Measurements from ENCODE around the gene TBC1D22A. TPM values are rescaled to one million over a fixed set of nuclear protein-coding genes. Genes with fewer than 3 reads are reported as not detected.

TBC1D22A gene
- total and polyA plus RNA-seq, 4 donors: 4.1 to 12.4 (median 8.4) TPM

DNA sequence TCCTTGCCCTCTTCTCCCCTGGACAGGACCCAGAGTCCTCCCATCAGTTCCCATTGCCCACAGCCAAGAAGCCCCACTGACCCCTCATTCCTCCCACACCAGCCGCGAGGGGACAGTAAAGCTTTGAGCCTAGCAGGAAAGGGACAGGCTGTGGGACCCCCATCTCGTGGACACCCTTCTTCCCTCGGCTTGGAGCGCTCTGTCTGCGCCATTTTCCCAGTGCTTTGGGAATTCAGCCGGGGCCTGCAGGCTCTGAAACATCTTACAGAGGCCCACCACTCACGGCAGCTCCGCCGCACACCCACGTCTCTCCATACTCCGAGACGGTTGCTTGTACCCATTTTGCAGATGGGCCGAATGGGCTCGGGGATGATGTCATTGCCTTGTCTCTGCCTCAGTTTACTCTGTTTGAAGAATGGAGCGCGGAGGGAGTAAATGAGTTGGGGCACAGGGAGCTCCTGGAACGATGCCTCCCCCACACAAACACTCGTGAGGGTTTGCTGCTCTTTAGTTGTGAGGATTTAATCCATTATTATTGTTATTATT is 447.7 kb downstream of the TBC1D22A start:
- Histone ChIP-seq H3K9me3 (ENCODE audit: control insufficient read depth in 4 of 4, low read length in 3 of 4) (no peaks in the 10 kb centered on the region), H3K4me3 (ENCODE audit: low read depth in 1 of 3, low read length in 3 of 3) (no peak overlapping the region), H3K4me1 (ENCODE audit: control insufficient read depth in 4 of 4, insufficient read depth in 4 of 4, low read length in 3 of 4) (no peaks in the 10 kb centered on the region), H3K36me3 (ENCODE audit: control insufficient read depth in 4 of 4, insufficient read depth in 3 of 4, low read depth in 1 of 4, low read length in 3 of 4) (no peaks in the 10 kb centered on the region), H3K27ac (ENCODE audit: low read depth in 1 of 2, low read length in 2 of 2) (no peak overlapping the region), H3K27me3 (ENCODE audit: control insufficient read depth in 4 of 4, insufficient read depth in 4 of 4, low read length in 3 of 4) (no peaks in the 10 kb centered on the region), H3K9ac (ENCODE audit: low read depth in 1 of 2, low read length in 2 of 2) (no peak overlapping the region)
- TF ChIP-seq FOXA1 (IDR thresholded peaks at IDR 0.05): no peak
- TF ChIP-seq, protein P1, sequence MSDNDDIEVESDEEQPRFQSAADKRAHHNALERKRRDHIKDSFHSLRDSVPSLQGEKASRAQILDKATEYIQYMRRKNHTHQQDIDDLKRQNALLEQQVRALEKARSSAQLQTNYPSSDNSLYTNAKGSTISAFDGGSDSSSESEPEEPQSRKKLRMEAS (IDR thresholded peaks at IDR 0.05): no peak
- TF ChIP-seq YY1 (IDR thresholded peaks at IDR 0.05): no peak
- no peak for TF ChIP-seq GABPA (IDR thresholded peaks at IDR 0.05 in 1 of 2, conservative IDR thresholded peaks at IDR 0.05 in 1 of 2)
- no peak for TF ChIP-seq FOXA2 (IDR thresholded peaks at IDR 0.05)
- peak; percentile 12 for DNase-seq (ENCODE audit: low spot score)
- 95% methylated on average over 19 of the region's 19 CpGs for WGBS

DNA sequence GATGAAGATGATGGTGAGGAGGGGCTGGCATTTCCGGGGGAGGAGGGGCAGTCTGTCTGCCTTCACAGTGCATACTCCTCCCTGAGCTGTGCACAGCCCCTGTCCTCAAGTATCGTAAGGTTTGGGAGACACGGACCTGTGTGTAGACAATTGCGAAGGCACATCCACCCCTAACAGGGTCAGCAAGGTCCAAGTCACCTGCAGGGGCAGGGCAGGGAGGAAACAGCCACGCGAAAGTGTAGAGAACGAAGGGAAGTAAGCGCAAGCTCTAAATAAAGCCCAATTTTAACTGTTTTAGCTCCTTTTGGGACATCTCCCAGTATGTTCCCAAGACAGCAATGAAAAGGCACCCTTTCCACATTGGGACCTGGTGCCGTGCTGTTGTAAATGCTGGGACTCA is 448.2 kb downstream of the TBC1D22A start:
- no peak for DNase-seq (ENCODE audit: low spot score)
- H3K9ac ChIP-seq (ENCODE audit: low read depth in 1 of 2, low read length in 2 of 2): no peak overlapping the region
- WGBS: 90% methylated on average over 9 of the region's 9 CpGs
- H3K9me3 ChIP-seq (ENCODE audit: control insufficient read depth in 4 of 4, low read length in 3 of 4): no peaks in the 10 kb centered on the region
- H3K36me3 ChIP-seq (ENCODE audit: control insufficient read depth in 4 of 4, insufficient read depth in 3 of 4, low read depth in 1 of 4, low read length in 3 of 4): no peaks in the 10 kb centered on the region
- no peak overlapping the region for H3K27ac ChIP-seq (ENCODE audit: low read depth in 1 of 2, low read length in 2 of 2)
- no peak for TF ChIP-seq YY1 (IDR thresholded peaks at IDR 0.05)
- TF ChIP-seq HNF4G (IDR thresholded peaks at IDR 0.05): no peak
- TF ChIP-seq SP1 (IDR thresholded peaks at IDR 0.05): no peak
- no peak for TF ChIP-seq EGR1 (IDR thresholded peaks at IDR 0.05; ENCODE audit: low read depth in 2 of 2)
- TF ChIP-seq RXRA (IDR thresholded peaks at IDR 0.05): no peak
- no peak for TF ChIP-seq RAD21 (IDR thresholded peaks at IDR 0.05)
- no peak for TF ChIP-seq HNF4A (conservative IDR thresholded peaks at IDR 0.05)
- no peak for TF ChIP-seq GABPA (IDR thresholded peaks at IDR 0.05 in 1 of 2, conservative IDR thresholded peaks at IDR 0.05 in 1 of 2)
- TF ChIP-seq TAF1 (conservative IDR thresholded peaks at IDR 0.05): no peak
- no peak for TF ChIP-seq JUND (IDR thresholded peaks at IDR 0.05)
- TF ChIP-seq, protein P1 (IDR thresholded peaks at IDR 0.05): no peak
- TF ChIP-seq, protein P2, sequence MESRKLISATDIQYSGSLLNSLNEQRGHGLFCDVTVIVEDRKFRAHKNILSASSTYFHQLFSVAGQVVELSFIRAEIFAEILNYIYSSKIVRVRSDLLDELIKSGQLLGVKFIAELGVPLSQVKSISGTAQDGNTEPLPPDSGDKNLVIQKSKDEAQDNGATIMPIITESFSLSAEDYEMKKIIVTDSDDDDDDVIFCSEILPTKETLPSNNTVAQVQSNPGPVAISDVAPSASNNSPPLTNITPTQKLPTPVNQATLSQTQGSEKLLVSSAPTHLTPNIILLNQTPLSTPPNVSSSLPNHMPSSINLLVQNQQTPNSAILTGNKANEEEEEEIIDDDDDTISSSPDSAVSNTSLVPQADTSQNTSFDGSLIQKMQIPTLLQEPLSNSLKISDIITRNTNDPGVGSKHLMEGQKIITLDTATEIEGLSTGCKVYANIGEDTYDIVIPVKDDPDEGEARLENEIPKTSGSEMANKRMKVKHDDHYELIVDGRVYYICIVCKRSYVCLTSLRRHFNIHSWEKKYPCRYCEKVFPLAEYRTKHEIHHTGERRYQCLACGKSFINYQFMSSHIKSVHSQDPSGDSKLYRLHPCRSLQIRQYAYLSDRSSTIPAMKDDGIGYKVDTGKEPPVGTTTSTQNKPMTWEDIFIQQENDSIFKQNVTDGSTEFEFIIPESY (IDR thresholded peaks at IDR 0.05): no peak
- no peak for TF ChIP-seq FOXA1 (IDR thresholded peaks at IDR 0.05)
- TF ChIP-seq, protein P3, sequence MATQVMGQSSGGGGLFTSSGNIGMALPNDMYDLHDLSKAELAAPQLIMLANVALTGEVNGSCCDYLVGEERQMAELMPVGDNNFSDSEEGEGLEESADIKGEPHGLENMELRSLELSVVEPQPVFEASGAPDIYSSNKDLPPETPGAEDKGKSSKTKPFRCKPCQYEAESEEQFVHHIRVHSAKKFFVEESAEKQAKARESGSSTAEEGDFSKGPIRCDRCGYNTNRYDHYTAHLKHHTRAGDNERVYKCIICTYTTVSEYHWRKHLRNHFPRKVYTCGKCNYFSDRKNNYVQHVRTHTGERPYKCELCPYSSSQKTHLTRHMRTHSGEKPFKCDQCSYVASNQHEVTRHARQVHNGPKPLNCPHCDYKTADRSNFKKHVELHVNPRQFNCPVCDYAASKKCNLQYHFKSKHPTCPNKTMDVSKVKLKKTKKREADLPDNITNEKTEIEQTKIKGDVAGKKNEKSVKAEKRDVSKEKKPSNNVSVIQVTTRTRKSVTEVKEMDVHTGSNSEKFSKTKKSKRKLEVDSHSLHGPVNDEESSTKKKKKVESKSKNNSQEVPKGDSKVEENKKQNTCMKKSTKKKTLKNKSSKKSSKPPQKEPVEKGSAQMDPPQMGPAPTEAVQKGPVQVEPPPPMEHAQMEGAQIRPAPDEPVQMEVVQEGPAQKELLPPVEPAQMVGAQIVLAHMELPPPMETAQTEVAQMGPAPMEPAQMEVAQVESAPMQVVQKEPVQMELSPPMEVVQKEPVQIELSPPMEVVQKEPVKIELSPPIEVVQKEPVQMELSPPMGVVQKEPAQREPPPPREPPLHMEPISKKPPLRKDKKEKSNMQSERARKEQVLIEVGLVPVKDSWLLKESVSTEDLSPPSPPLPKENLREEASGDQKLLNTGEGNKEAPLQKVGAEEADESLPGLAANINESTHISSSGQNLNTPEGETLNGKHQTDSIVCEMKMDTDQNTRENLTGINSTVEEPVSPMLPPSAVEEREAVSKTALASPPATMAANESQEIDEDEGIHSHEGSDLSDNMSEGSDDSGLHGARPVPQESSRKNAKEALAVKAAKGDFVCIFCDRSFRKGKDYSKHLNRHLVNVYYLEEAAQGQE (IDR thresholded peaks at IDR 0.05): no peak
- TF ChIP-seq, protein P4, sequence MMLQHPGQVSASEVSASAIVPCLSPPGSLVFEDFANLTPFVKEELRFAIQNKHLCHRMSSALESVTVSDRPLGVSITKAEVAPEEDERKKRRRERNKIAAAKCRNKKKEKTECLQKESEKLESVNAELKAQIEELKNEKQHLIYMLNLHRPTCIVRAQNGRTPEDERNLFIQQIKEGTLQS (IDR thresholded peaks at IDR 0.05): no peak
- no peak for TF ChIP-seq NR2F2 (IDR thresholded peaks at IDR 0.05)
- TF ChIP-seq FOXA2 (IDR thresholded peaks at IDR 0.05): no peak
- TF ChIP-seq, protein P5, sequence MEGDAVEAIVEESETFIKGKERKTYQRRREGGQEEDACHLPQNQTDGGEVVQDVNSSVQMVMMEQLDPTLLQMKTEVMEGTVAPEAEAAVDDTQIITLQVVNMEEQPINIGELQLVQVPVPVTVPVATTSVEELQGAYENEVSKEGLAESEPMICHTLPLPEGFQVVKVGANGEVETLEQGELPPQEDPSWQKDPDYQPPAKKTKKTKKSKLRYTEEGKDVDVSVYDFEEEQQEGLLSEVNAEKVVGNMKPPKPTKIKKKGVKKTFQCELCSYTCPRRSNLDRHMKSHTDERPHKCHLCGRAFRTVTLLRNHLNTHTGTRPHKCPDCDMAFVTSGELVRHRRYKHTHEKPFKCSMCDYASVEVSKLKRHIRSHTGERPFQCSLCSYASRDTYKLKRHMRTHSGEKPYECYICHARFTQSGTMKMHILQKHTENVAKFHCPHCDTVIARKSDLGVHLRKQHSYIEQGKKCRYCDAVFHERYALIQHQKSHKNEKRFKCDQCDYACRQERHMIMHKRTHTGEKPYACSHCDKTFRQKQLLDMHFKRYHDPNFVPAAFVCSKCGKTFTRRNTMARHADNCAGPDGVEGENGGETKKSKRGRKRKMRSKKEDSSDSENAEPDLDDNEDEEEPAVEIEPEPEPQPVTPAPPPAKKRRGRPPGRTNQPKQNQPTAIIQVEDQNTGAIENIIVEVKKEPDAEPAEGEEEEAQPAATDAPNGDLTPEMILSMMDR (IDR thresholded peaks at IDR 0.05; ENCODE audit: low read depth, low read length, missing input control): no peak
- H3K4me1 ChIP-seq (ENCODE audit: control insufficient read depth in 4 of 4, insufficient read depth in 4 of 4, low read length in 3 of 4): no peaks in the 10 kb centered on the region
- no peaks in the 10 kb centered on the region for H3K27me3 ChIP-seq (ENCODE audit: control insufficient read depth in 4 of 4, insufficient read depth in 4 of 4, low read length in 3 of 4)
- no peak overlapping the region for H3K4me3 ChIP-seq (ENCODE audit: low read depth in 1 of 3, low read length in 3 of 3)
